Memory B cell (primary cell): ENCODE data around the gene CEACAM4.
"Not testable (repeated sequence)": the region's sequence is repeated elsewhere in the genome, so short reads cannot be mapped to it uniquely, and the experiment has no call there.

ENCODE experiments used
- ATAC-seq: fragments of 150-1000 bp; cut with Tn5 transposase; 2 replicates; pipeline ENCODE4 v1.10.0; 2021; ENCODE audit warnings: low read depth, mild to moderate bottlenecking, moderate library complexity
- DNase-seq, 2 donors: peaks; one replicate each; pipeline ENCODE4 v3.0.0; 2022; ENCODE audit warnings: low spot score in 2 of 2
- H3K27ac Mint-ChIP-seq: one replicate; pipeline ENCODE4 v1.8.0; 2022; ENCODE audit warnings: mild to moderate bottlenecking, moderate library complexity, mixed read lengths
- H3K27me3 Mint-ChIP-seq: one replicate; pipeline ENCODE4 v1.8.0; 2022; ENCODE audit warnings: mixed read lengths
- H3K36me3 Mint-ChIP-seq: one replicate; pipeline ENCODE4 v1.8.0; 2022; ENCODE audit warnings: mild to moderate bottlenecking, mixed read lengths
- H3K4me1 Mint-ChIP-seq: one replicate; pipeline ENCODE4 v1.8.0; 2022; ENCODE audit warnings: mixed read lengths
- H3K4me3 Mint-ChIP-seq: one replicate; pipeline ENCODE4 v1.8.0; 2022; ENCODE audit warnings: mild to moderate bottlenecking, moderate library complexity, mixed read lengths
- H3K9me3 Mint-ChIP-seq: one replicate; pipeline ENCODE4 v1.8.0; 2022; ENCODE audit warnings: mixed read lengths

Gene CEACAM4

DNA sequence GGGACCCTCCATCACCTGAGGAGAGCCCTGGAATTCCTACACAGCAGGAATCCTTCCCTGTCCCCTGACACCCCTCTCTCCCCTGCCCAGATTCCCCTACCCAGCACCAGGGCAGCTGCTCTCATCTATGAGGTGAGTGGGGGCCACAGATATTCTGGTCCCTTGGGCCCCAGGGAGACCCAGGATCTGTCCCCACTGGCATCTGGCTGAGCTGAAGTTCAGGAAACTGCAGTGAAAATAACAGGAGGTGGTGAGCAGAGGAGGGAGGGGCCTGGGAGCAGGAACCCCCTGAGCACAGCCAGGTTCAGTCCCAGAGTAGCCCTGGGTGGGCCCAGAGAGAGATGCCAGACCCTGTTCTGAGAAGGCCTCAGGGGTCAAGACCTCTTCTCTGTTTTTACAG lies 40.8 kb downstream of the CEACAM4 start:
- peaks cover 8% of the 10 kb centered on the region for H3K9me3 Mint-ChIP-seq
- no peak overlapping the region for H3K27ac Mint-ChIP-seq
- ATAC-seq (no peak), DNase-seq (no peak)
- no peaks in the 10 kb centered on the region for H3K4me1 Mint-ChIP-seq
- H3K36me3 Mint-ChIP-seq, result peaks cover 47% of the 10 kb centered on the region
- peaks cover 4% of the 10 kb centered on the region for H3K27me3 Mint-ChIP-seq
- H3K4me3 Mint-ChIP-seq, result no peak overlapping the region

DNA sequence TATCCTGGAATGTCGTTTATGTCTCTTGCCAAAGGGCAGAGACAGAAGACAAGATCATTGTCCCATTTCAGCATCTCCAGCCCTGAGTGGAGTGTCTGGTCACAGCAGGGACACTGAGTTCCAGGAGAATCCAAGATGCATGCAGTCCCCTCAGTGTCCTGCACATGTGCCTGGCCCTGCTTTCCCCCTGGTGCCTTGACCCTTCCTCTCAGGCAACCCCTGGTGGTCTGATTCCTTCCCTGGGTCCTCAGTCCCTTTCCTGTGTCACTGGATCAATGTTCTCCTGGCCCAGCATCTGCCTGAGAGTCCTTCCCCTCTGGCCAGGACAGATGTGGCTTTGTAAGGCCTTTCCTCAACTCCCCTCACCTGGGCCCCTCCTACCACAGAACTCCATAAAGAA lies 41.9 kb downstream of the CEACAM4 start:
- no peak overlapping the region for H3K27ac Mint-ChIP-seq
- no peak overlapping the region for H3K4me3 Mint-ChIP-seq
- no peaks in the 10 kb centered on the region for H3K4me1 Mint-ChIP-seq
- H3K9me3 Mint-ChIP-seq, result peaks cover 8% of the 10 kb centered on the region
- ATAC-seq (no peak), DNase-seq (no peak)
- peaks cover 57% of the 10 kb centered on the region for H3K36me3 Mint-ChIP-seq
- H3K27me3 Mint-ChIP-seq, result no peaks in the 10 kb centered on the region

DNA sequence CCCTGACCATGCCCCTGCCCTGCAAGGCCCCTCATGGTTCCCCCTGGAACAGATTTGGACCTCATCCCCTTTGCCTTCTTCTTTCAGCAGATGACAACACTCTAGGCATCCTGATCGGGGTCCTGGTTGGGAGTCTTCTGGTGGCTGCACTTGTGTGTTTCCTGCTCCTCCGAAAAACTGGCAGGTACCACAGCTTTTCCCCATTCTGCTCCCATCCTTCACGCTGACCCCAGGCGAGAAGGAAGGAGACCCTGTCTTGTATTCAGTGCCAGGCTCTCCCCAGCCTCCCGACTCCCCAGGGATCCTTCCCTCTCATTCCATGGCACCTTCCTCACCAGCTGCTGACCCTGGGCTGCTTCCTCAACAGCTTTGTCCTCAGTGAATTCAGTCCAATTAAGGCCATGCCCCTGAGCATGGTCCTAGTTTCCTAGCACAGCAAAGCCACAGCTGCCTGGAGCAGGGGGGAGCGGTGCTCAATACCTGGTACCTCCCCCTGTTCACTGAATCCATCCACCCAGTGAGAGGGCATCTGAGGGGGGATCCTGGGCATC lies 42.5 kb downstream of the CEACAM4 start:
- no peaks in the 10 kb centered on the region for H3K27me3 Mint-ChIP-seq

DNA sequence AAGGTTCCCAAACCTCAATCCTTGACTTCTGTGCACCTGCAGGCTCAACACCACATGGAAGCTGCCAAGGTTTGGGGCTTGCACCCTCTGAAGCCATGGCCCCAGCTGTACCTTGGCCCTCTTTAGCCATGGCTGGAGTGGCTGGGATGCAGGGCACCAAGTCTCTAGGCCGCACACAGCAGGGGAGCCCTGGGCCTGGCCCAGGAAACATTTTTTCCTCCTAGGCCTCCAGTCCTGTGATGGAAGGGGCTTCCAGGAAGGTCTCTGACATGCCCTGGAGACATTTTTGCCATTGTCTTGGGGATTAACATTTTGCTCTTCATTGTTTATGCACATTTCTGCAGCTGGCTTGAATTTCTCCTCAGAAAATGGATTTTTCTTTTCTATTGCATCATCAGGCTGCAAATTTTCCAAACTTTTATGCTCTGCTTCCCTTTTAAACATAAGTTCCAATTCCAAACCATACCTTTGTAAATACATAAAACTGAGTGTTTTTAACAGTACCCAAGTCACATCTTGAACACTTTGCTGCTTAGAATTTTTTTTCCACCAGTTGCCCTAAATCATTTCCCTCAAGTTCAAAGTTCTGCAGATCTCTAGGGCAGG lies 44.2 kb downstream of the CEACAM4 start:
- H3K27ac Mint-ChIP-seq, H3K4me3 Mint-ChIP-seq, H3K4me1 Mint-ChIP-seq: not testable (repeated sequence)

More for the DNA sequence above, 42.5 kb downstream of the CEACAM4 start:
- Mint-ChIP-seq H3K9me3 (peaks cover 8% of the 10 kb centered on the region), H3K27ac (no peak overlapping the region), H3K36me3 (peaks cover 57% of the 10 kb centered on the region), H3K4me1 (no peaks in the 10 kb centered on the region), H3K4me3 (no peak overlapping the region)
- ATAC-seq, result no peak
- DNase-seq, result no peak

DNA sequence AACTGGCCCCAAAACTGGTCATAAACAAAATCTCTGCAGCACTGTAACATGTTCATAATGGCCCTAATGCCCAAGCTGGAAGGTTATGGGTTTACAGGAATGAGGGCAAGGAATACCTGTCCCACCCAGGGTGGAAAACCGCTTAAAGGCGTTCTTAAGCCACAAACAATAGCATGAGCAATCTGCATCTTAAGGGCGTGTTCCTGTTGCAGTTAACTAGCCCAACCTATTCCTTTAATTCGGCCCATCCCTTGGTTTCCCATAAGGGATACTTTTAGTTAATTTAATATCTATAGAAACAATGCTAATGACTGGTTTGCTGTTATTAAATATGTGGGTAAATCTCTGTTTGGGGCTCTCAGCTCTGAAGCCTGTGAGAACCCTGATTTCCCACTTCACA lies 45.8 kb downstream of the CEACAM4 start:
- H3K4me1 Mint-ChIP-seq, H3K27ac Mint-ChIP-seq, H3K9me3 Mint-ChIP-seq, H3K27me3 Mint-ChIP-seq, ATAC-seq, DNase-seq, H3K4me3 Mint-ChIP-seq: not testable (repeated sequence)
- H3K36me3 Mint-ChIP-seq, result peaks cover 61% of the 10 kb centered on the region

More for the DNA sequence above, 44.2 kb downstream of the CEACAM4 start:
- not testable (repeated sequence) for H3K9me3 Mint-ChIP-seq, ATAC-seq, H3K27me3 Mint-ChIP-seq, DNase-seq
- peaks cover 62% of the 10 kb centered on the region for H3K36me3 Mint-ChIP-seq

DNA sequence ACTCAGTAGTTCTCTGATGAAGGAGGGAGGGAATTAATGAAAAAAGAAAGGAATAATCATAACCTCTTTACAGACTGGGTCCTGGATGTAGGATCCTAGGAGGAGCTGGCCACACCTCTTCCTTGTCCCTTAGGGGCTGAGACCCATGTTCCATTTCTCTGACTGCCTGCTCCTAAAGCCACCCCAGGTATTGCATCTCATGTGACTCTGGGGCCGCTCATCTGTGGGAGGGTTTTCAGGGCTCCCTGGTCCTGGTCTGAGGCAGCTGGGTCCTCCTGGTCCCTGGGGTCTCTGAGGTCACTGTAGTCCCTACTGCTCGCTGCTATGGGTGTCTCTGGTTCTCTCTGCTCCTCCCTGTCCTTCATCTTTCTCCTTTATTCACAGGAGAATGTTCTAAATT lies 48.0 kb downstream of the CEACAM4 start:
- H3K4me1 Mint-ChIP-seq, result peaks cover 15% of the 10 kb centered on the region
- no peaks in the 10 kb centered on the region for H3K27me3 Mint-ChIP-seq
- H3K4me3 Mint-ChIP-seq, result no peak overlapping the region
- peaks cover 8% of the 10 kb centered on the region for H3K9me3 Mint-ChIP-seq
- H3K27ac Mint-ChIP-seq, result no peak overlapping the region
- peaks cover 44% of the 10 kb centered on the region for H3K36me3 Mint-ChIP-seq
- ATAC-seq, result no peak
- DNase-seq, result no peak

DNA sequence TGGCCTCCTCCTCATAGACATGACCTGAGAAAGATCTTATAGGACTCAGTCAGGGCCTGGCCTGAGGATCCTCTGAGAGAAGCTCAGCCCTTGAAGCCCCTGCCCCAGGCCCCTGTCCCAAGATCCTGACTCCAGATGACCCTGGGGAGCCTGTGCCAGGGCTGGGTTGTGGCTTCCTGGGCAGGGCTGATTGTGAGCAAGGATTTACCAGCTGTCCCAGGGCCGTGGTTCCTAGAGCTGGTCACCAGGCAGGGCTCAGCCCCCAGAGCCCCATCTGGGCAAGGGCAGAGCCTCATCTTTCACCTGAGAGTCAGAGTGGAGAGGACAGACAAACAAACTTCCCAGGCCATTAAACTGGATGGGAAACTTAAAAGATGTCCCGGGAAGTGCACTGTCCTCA lies 49.0 kb downstream of the CEACAM4 start:
- DNase-seq, result no peak
- no peaks in the 10 kb centered on the region for H3K27me3 Mint-ChIP-seq
- peaks cover 3% of the 10 kb centered on the region for H3K9me3 Mint-ChIP-seq
- ATAC-seq, result no peak
- peaks cover 15% of the 10 kb centered on the region for H3K4me1 Mint-ChIP-seq
- H3K4me3 Mint-ChIP-seq, result no peak overlapping the region
- peaks cover 34% of the 10 kb centered on the region for H3K36me3 Mint-ChIP-seq
- no peak overlapping the region for H3K27ac Mint-ChIP-seq

DNA sequence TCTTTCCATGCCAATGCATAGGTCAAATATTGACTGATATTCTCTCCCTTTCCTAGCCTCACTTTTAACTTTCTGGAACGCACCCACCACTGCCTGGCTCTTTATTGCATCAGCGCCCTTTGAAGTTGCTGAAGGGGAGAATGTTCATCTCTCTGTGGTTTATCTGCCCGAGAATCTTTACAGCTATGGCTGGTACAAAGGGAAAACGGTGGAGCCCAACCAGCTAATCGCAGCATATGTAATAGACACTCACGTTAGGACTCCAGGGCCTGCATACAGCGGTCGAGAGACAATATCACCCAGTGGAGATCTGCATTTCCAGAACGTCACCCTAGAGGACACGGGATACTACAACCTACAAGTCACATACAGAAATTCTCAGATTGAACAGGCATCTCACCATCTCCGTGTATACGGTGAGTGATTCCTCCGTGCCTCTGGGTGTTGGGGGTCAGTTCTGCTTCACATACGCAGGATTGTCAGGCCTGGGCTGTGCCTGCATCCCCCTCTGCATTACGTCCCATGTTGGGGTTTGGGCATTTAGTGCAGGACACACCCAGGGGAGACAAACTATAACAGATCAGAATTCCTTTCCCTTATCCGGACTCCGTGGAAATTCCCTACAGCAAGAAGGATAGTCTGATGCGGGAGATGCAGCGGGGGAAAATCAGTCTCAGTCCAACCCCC lies 49.6 kb downstream of the CEACAM4 start:
- Mint-ChIP-seq H3K27ac (no peak overlapping the region), H3K36me3 (peaks cover 31% of the 10 kb centered on the region)

DNA sequence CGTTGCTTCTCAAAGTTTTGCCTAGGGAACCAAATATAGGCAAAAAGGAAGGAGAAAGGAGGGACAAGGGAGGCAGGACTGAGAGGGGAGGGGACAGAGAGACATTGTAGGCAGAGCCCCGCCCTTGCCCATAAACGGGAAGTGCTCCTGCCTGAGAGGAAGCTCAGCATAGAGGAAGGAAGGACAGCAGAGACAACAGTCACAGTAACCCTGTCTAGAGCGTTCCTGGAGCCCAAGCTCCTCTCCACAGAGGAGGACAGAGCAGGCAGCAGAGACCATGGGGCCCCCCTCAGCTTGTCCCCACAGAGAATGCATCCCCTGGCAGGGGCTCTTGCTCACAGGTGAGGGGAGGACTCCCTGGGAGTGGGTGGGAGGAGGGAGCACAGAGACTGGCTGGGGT lies 50.9 kb downstream of the CEACAM4 start, which contains the start of gene CEACAM21:
Gene CEACAM21, plus strand, starts transcription at position 169 of the 400 bp plus-strand sequence. Its CDS starts 109 bp downstream, at position 278.
- peaks cover 15% of the 10 kb centered on the region for H3K4me1 Mint-ChIP-seq
- peak; percentile 100 for ATAC-seq
- no peaks in the 10 kb centered on the region for H3K9me3 Mint-ChIP-seq
- no peaks in the 10 kb centered on the region for H3K27me3 Mint-ChIP-seq
- peak; percentile 43 to 64 for DNase-seq
- H3K36me3 Mint-ChIP-seq, result peaks cover 19% of the 10 kb centered on the region
- H3K4me3 Mint-ChIP-seq, result peak within 1 kb of the TSS; percentile 83
- H3K27ac Mint-ChIP-seq, result peak within 1 kb of the TSS; percentile 49

More for the DNA sequence above, 49.6 kb downstream of the CEACAM4 start:
- no peak for ATAC-seq
- H3K27me3 Mint-ChIP-seq, result no peaks in the 10 kb centered on the region
- DNase-seq, result no peak
- peaks cover 15% of the 10 kb centered on the region for H3K4me1 Mint-ChIP-seq
- H3K9me3 Mint-ChIP-seq, result peaks cover 2% of the 10 kb centered on the region
- H3K4me3 Mint-ChIP-seq, result peak overlapping the region; percentile 8

DNA sequence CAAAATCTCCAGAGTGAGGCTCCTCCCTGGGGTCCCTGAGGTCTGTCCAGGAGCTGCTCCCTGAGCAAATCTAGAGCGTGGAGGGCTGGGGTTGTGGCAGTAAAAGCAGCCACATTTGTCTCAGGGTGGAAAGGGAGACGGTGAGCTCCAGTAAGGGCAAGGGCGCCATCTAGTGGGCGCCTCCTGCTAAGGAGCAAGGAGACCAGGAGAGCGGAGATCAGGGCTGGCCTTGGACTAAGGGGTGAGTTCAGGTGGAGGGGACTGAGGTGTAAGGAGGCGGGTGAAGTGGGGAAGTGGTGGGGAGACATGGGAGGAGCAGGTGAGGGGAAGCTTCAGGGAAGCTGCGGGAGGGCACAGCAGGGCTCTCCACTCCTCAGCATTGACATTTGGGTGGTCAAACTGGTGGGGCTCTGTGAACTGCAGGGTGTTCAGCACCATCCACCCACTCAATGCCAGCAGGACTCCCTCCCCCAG lies 56.2 kb downstream of the CEACAM4 start:
- H3K9me3 Mint-ChIP-seq, result no peaks in the 10 kb centered on the region
- no peak overlapping the region for H3K4me3 Mint-ChIP-seq
- peaks cover 9% of the 10 kb centered on the region for H3K36me3 Mint-ChIP-seq
- DNase-seq (peak; percentile 80 to 87), ATAC-seq (peak; percentile 99)
- peaks cover 21% of the 10 kb centered on the region for H3K4me1 Mint-ChIP-seq
- no peaks in the 10 kb centered on the region for H3K27me3 Mint-ChIP-seq
- no peak overlapping the region for H3K27ac Mint-ChIP-seq

DNA sequence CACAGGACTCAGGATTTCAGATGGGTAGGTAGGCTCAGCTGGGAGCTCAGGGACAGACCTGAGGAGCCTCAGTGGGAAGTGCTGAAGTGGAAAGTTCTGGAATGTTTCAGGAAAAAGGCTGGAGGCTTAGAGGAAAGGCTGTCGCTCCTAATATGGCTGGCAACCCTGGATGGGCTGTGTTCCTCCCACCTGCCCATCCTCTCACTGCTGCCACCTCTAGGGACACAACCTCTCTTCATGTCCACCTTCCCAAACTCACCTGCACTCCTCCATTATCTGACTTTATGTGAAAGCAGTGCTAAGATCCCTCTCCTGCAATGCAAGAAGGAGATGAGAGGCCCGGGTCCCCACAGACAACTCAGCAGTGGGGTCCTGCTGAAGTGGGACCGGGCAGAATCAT lies 56.7 kb downstream of the CEACAM4 start:
- Mint-ChIP-seq H3K4me1 (peaks cover 22% of the 10 kb centered on the region), H3K4me3 (no peak overlapping the region), H3K27ac (no peak overlapping the region), H3K27me3 (no peaks in the 10 kb centered on the region), H3K36me3 (peaks cover 11% of the 10 kb centered on the region), H3K9me3 (no peaks in the 10 kb centered on the region)
- ATAC-seq, result no peak
- DNase-seq, result no peak

DNA sequence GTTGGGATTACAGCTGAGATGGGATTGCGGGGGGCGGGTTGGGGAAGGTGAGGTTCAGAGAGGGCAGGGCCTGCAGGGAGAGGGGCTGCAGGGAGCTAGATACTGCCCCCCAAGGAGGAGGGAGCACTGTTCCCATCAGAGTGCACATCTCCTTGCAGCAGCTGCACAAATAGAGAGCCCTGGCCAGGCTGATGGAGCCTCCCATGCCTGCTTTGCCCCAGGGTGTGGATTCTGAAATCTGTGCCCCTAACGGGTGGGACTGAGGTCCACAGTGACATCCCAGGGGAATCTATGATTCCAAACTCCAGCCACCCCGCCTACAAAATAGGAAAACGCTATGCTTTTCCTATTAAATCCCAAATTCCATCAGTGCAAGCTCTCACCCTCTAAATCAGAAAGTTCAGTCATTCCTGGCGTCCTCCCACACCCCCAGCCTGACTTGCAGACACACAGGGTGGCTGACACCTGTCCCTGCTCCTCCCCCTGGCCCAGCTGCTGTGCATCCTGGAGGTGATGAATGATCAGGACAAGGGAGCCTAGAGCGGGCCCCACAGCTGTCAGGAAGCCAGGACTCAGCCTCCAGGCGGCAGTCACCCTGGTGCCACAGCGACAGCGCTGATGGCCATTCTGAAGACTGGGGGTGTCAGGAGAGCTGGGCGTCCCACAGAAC lies 57.3 kb downstream of the CEACAM4 start:
- H3K27me3 Mint-ChIP-seq, result no peaks in the 10 kb centered on the region
- peaks cover 11% of the 10 kb centered on the region for H3K36me3 Mint-ChIP-seq
- ATAC-seq (no peak), DNase-seq (no peak)
- H3K9me3 Mint-ChIP-seq, result no peaks in the 10 kb centered on the region
- H3K27ac Mint-ChIP-seq, result no peak overlapping the region
- no peak overlapping the region for H3K4me3 Mint-ChIP-seq
- H3K4me1 Mint-ChIP-seq, result peaks cover 24% of the 10 kb centered on the region
